Ovary (tissue), 9 donors: ENCODE measurements around the gene ASB4. TPM values are rescaled to one million over a fixed set of nuclear protein-coding genes. Genes with fewer than 3 reads are reported as not detected.

Experiments
- DNase-seq, 5 donors: peaks; one replicate each; pipeline ENCODE4 v3.0.0-alpha.2; 2019 to 2020
- H3K27ac ChIP-seq, 2 donors: fragments of 200-600 bp; one replicate each; pipeline versions ENCODE4 v1.5.1 to v1.8.0; 2019 to 2022
- H3K27me3 ChIP-seq: fragments of 200-600 bp; one replicate; pipeline ENCODE4 v1.8.0; 2022
- H3K36me3 ChIP-seq: fragments of 200-600 bp; sonication (generic); one replicate; pipeline ENCODE4 v1.5.1; 2019
- H3K4me1 ChIP-seq: one replicate; pipeline ENCODE4 v1.8.1; 2013; ENCODE audit warnings: mild to moderate bottlenecking, moderate library complexity; ENCODE audit not compliant: insufficient read depth
- H3K4me3 ChIP-seq: fragments of 200-600 bp; sonication (generic); one replicate; pipeline ENCODE4 v1.5.1; 2017
- H3K9me3 ChIP-seq, 2 donors: fragments of 200-600 bp in 1 of 2; sonication (generic) in 1 of 2; one replicate each; pipeline versions ENCODE4 v1.5.1 to v1.8.1; 2013 to 2019; ENCODE audit warnings: mild to moderate bottlenecking in 1 of 2, moderate library complexity in 1 of 2
- CTCF ChIP-seq, 3 donors: fragments of 450-650 bp in 2 of 3; fragments of 200-600 bp in 1 of 3; IDR thresholded peaks; one replicate each; pipeline versions ENCODE4 v1.5.1 to v1.8.0; 2016 to 2022; ENCODE audit warnings: antibody characterized with exemption in 3 of 3, mild to moderate bottlenecking in 1 of 3
- EP300 ChIP-seq: sonication (generic); formaldehyde crosslinking; IDR thresholded peaks from one replicate; pipeline ENCODE4 v1.6.1; 2017; ENCODE audit warnings: antibody characterized with exemption
- POLR2A ChIP-seq: fragments of 450-650 bp; IDR thresholded peaks from one replicate; pipeline ENCODE4 v1.6.1; 2017; ENCODE audit warnings: antibody characterized with exemption, mild to moderate bottlenecking, moderate library complexity
- WGBS, 3 donors: extraction: QIAGEN DNeasy Blood & Tissue Kit in 1 of 3; methylation state at CpG; one replicate each; pipeline versions ENCODE4 v1.1.5 to v1.1.7; 2013 to 2017; 5-methylcytosine and 5-hydroxymethylcytosine counted together
- intact Hi-C, 4 donors: fragments of 100-400 bp; cut with DNase I; formaldehyde crosslinking; loops; one replicate each; pipeline versions ENCODE4 v1.11.0 to v1.15.1; 2022 to 2023
- polyA plus RNA-seq, 2 donors: library from polyadenylated mRNA; stranded (reverse); fragments of 200-250 nt in 1 of 2; fragments of 350-450 nt in 1 of 2; fragmentation: Illumina TruSeq in 1 of 2; extraction: RNeasy Lipid Tissue Mini Kit (QIAGEN cat#74804) in 1 of 2; gene quantifications; one replicate each; pipeline ENCODE4 v1.2.3, GENCODE V29; 2013 to 2014
- total RNA-seq, 7 donors: library from RNA; depleted of rRNA in 2 of 7; stranded (reverse); fragments of >200 nt in 2 of 7; fragmentation: NEBNext Ultra II Directional in 3 of 7; extraction: Animal tissue kit (Norgen Biotek cat#: 25700) in 3 of 7; gene quantifications; one replicate each; pipeline versions ENCODE4 v1.1.0 to v1.2.4, GENCODE V29; 2016 to 2023
- donor health status: DM: no; HTN: no; CAD: no; lungs with moderate emphysema.
- donor health status: DM: no; HTN: no; CAD: no.
- donor health status: Bipolar disorder and iron deficiency.
- donor health status: DM: yes; HTN: yes; CAD: no.
- donor health status: DM: no; HTN: no; CAD: no.
- donor health status: DM: yes; HTN: yes; CAD: no.

Gene ASB4
- total and polyA plus RNA-seq, 9 donors, result 0.11 to 2.0 (median 0.24) TPM

- Histone ChIP-seq H3K4me1 (peaks cover 16% of the 10 kb centered on the region), H3K4me3 (no peak overlapping the region), H3K36me3 (no peaks in the 10 kb centered on the region), H3K27ac (no peak overlapping the region), H3K27me3 (no peaks in the 10 kb centered on the region), H3K9me3 (no peaks in the 10 kb centered on the region)
- intact Hi-C loops, result loop anchor here in 1 of 4 donors (5.0 kb wide), 1 partner anchor 43 kb away; the partner anchor contains the start of gene PDK4
- TF ChIP-seq CTCF (IDR thresholded peaks at IDR 0.05) (no peak), EP300 (no peak), POLR2A (no peak)
- WGBS, 3 donors, result 47 to 68% (median 51%) methylated on average over 2 of the region's 2 CpGs
- peak in 1 of 5 donors; percentile 27 for DNase-seq
Measured at GRCh38 chr7:95553939-95554338, 68.2 kb downstream of the ASB4 start.

- DNase-seq, result no peak
- no peak overlapping the region for H3K27ac ChIP-seq
- no peaks in the 10 kb centered on the region for H3K36me3 ChIP-seq
- TF ChIP-seq POLR2A, result no peak
- no peak for TF ChIP-seq EP300
- no peak for TF ChIP-seq CTCF (IDR thresholded peaks at IDR 0.05)
- no peaks in the 10 kb centered on the region for H3K27me3 ChIP-seq
- H3K4me1 ChIP-seq, result peaks cover 9% of the 10 kb centered on the region
- intact Hi-C loops, result no loop called here
- no peak overlapping the region for H3K4me3 ChIP-seq
- H3K9me3 ChIP-seq, result no peaks in the 10 kb centered on the region
- WGBS, 3 donors, result 89 to 91% (median 89%) methylated on average over 2 of the region's 2 CpGs
Measured at GRCh38 chr7:95556777-95557176, 71.0 kb downstream of the ASB4 start.

GRCh38 chr7:95558864-95559263 is 73.1 kb downstream of the ASB4 start:
- peaks cover 6% of the 10 kb centered on the region for H3K4me1 ChIP-seq
- no peaks in the 10 kb centered on the region for H3K9me3 ChIP-seq
- H3K4me3 ChIP-seq, result no peak overlapping the region
- H3K27me3 ChIP-seq, result no peaks in the 10 kb centered on the region
- DNase-seq, result no peak
- intact Hi-C loops, result no loop called here
- TF ChIP-seq CTCF (IDR thresholded peaks at IDR 0.05) (no peak), EP300 (no peak), POLR2A (no peak)
- WGBS, 3 donors, result 56 to 61% (median 61%) methylated on average over 3 of the region's 3 CpGs
- H3K36me3 ChIP-seq, result no peaks in the 10 kb centered on the region
- no peak overlapping the region for H3K27ac ChIP-seq

- intact Hi-C loops, result no loop called here
- Histone ChIP-seq H3K36me3 (no peaks in the 10 kb centered on the region), H3K4me1 (peaks cover 4% of the 10 kb centered on the region), H3K27me3 (no peaks in the 10 kb centered on the region), H3K27ac (no peak overlapping the region), H3K4me3 (no peak overlapping the region), H3K9me3 (no peaks in the 10 kb centered on the region)
- no peak for DNase-seq
- WGBS, 3 donors, result 32 to 58% (median 44%) methylated on average over 2 of the region's 2 CpGs
- TF ChIP-seq EP300 (no peak), POLR2A (no peak), CTCF (IDR thresholded peaks at IDR 0.05) (no peak)
Measured at GRCh38 chr7:95560674-95561073, 74.9 kb downstream of the ASB4 start.

- Histone ChIP-seq H3K4me1 (no peaks in the 10 kb centered on the region), H3K4me3 (no peak overlapping the region), H3K27me3 (no peaks in the 10 kb centered on the region), H3K9me3 (no peaks in the 10 kb centered on the region), H3K36me3 (no peaks in the 10 kb centered on the region), H3K27ac (no peak overlapping the region)
- no peak for DNase-seq
- WGBS, 3 donors, result 83 to 85% (median 84%) methylated on average over 2 of the region's 2 CpGs
- TF ChIP-seq CTCF (IDR thresholded peaks at IDR 0.05) (no peak), EP300 (no peak), POLR2A (no peak)
- intact Hi-C loops, result no loop called here
Measured at GRCh38 chr7:95569720-95570119, 84.0 kb downstream of the ASB4 start.
